HepG2 (cell line): ENCODE data around the gene FMO3. TPM values are rescaled to one million over a fixed set of nuclear protein-coding genes. Genes with fewer than 3 reads are reported as not detected.

Source experiments
- ATAC-seq: fragments of 200-7000 bp; cut with Tn5 transposase; 3 replicates; pipeline ENCODE4 v1.9.1; 2020; ENCODE audit warnings: mild to moderate bottlenecking, moderate library complexity
- BruUV-seq: library from RNA; stranded (reverse); fragments of 400-500 nt; replicated peaks from 2 replicates; lab custom pipeline; 2021; lab: Mats Ljungman, UMichigan
- CTCF ChIA-PET: fragments of 300-600 bp; formaldehyde crosslinking; extraction: SDS; loops from one replicate; lab custom pipeline; 2021; ENCODE audit warnings: low total read pairs, inconsistent platforms, low intra/inter-chr PET ratio; lab: Yijun Ruan, JAX
- POLR2A ChIA-PET: fragments of 350-600 bp; sonication (Branson Sonifier 250); formaldehyde crosslinking; loops from one replicate; lab custom pipeline; 2020; ENCODE audit warnings: antibody characterized with exemption, inconsistent platforms; lab: Yijun Ruan, JAX
- DNase-seq: peaks from one replicate; pipeline ENCODE4 v3.0.0-alpha.2; 2015; ENCODE audit warnings: low spot score
- FAIRE-seq: peaks from 3 replicates; lab custom pipeline; 2011; peaks lifted over from hg19 to GRCh38; lab: Jason Lieb, UNC
- H2AFZ ChIP-seq: one replicate; pipeline ENCODE4 v1.6.1; 2011; ENCODE audit warnings: low read length, inconsistent platforms
- H3K27ac ChIP-seq: fragments of 300-600 bp; 3 replicates; pipeline ENCODE4 v1.8.0; 2011; ENCODE audit warnings: mixed run types, mild to moderate bottlenecking, mixed read lengths, low read length, inconsistent platforms; ENCODE audit not compliant: insufficient read depth; ENCODE audit errors: extremely low read length
- H3K27me3 ChIP-seq, 2 experiments: fragments of 200-600 bp in 1 of 2; 2 replicates in 1 of 2; 3 replicates in 1 of 2; pipeline versions ENCODE4 v1.6.0 to v1.8.0; 2011; ENCODE audit warnings: low read length in 2 of 2, mild to moderate bottlenecking in 2 of 2, moderate library complexity in 2 of 2, inconsistent platforms in 1 of 2; ENCODE audit not compliant: insufficient read depth in 2 of 2, control insufficient read depth in 1 of 2
- H3K36me3 ChIP-seq, 2 experiments: fragments of 200-600 bp in 1 of 2; replicated peaks in 1 of 2; 2 replicates in 1 of 2; 3 replicates in 1 of 2; pipeline versions ENCODE4 v1.5.1 to v1.8.0; 2011; ENCODE audit warnings: low read length in 2 of 2, inconsistent platforms in 1 of 2; ENCODE audit not compliant: insufficient read depth in 2 of 2, control insufficient read depth in 1 of 2
- H3K4me1 ChIP-seq: 2 replicates; pipeline ENCODE4 v1.5.1; 2012; ENCODE audit warnings: low read length, inconsistent platforms; ENCODE audit not compliant: insufficient read depth
- H3K4me2 ChIP-seq: 2 replicates; pipeline ENCODE4 v1.6.0; 2011; ENCODE audit warnings: low read depth, low read length, inconsistent platforms
- H3K4me3 ChIP-seq, 3 experiments: fragments of 200-600 bp in 1 of 3; sonication (generic), shearing (Covaris generic) in 1 of 3; replicated peaks in 1 of 3; 2 replicates each; pipeline ENCODE4 v1.5.1; 2011 to 2016; ENCODE audit warnings: low read length in 3 of 3, inconsistent platforms in 2 of 3, low read depth in 2 of 3, mild to moderate bottlenecking in 2 of 3, control low read depth in 1 of 3, mixed read lengths in 1 of 3; ENCODE audit not compliant: insufficient read depth in 1 of 3
- H3K79me2 ChIP-seq: one replicate; pipeline ENCODE4 v1.6.1; 2011; ENCODE audit warnings: low read length, inconsistent platforms; ENCODE audit not compliant: insufficient read depth
- H3K9ac ChIP-seq: 2 replicates; pipeline ENCODE4 v1.6.0; 2011; ENCODE audit warnings: mild to moderate bottlenecking, low read depth, low read length, inconsistent platforms; ENCODE audit not compliant: insufficient read depth
- H3K9me3 ChIP-seq: 2 replicates; pipeline ENCODE4 v1.5.1; 2012; ENCODE audit warnings: mild to moderate bottlenecking, low read length
- H4K20me1 ChIP-seq: 2 replicates; pipeline ENCODE4 v1.6.0; 2011; ENCODE audit warnings: inconsistent platforms, mild to moderate bottlenecking, low read length, moderate library complexity; ENCODE audit not compliant: insufficient read depth
- MAFF ChIP-seq: IDR thresholded peaks from 2 replicates; pipeline ENCODE4 v1.6.1; 2011; ENCODE audit warnings: low read depth, low read length, improper control_type of control experiment
- MAFK ChIP-seq, 2 experiments: IDR thresholded peaks in 1 of 2; conservative IDR thresholded peaks in 1 of 2; 2 replicates each; pipeline ENCODE4 v1.6.1; 2011; ENCODE audit warnings: improper control_type of control experiment in 2 of 2, low read length in 2 of 2
- NFE2L1 ChIP-seq: sonication (generic); formaldehyde crosslinking; IDR thresholded peaks from 2 replicates; pipeline ENCODE4 v1.4.0; 2020; ENCODE audit warnings: missing genetic modification reagents, mild to moderate bottlenecking, borderline replicate concordance
- PAX8 ChIP-seq: sonication (generic); formaldehyde crosslinking; IDR thresholded peaks from 2 replicates; pipeline ENCODE4 v1.8.0; 2022; ENCODE audit warnings: mild to moderate bottlenecking, missing genetic modification reagents, borderline replicate concordance
- ZNF598 ChIP-seq: sonication (generic); formaldehyde crosslinking; IDR thresholded peaks from 2 replicates; pipeline ENCODE4 v1.5.1; 2020; ENCODE audit warnings: mild to moderate bottlenecking, missing genetic modification reagents, borderline replicate concordance
- WGBS: methylation state at CpG from one replicate; pipeline ENCODE4 v1.1.6; 2017; ENCODE audit warnings: low lambda C conversion rate; 5-methylcytosine and 5-hydroxymethylcytosine counted together
- in situ Hi-C: cut with HindIII; loops from 2 replicates; pipeline ENCODE4 v1.10.0; 2017; ENCODE audit warnings: low pct_unique_long_range_greater_than_20kb; ENCODE audit not compliant: extremely low pct_ligation_motif_present
- intact Hi-C: fragments of 100-400 bp; cut with micrococcal nuclease; formaldehyde crosslinking; loops from one replicate; pipeline ENCODE4 v1.10.0; 2022; ENCODE audit not compliant: unreplicated experiment
- polyA plus RNA-seq, 8 experiments: library from polyadenylated mRNA; depleted of rRNA in 3 of 8; stranded (reverse) in 7 of 8; unstranded in 1 of 8; fragments of >200 nt; fragmentation: Illumina TruSeq in 4 of 8; extraction: Trizol in 4 of 8; gene quantifications; 2 replicates each; pipeline versions ENCODE4 v1.2.1 to v1.2.3, GENCODE V29; 2011 to 2016; ENCODE audit warnings: low read depth in 4 of 8, missing spikeins in 1 of 8, mixed read lengths in 1 of 8; ENCODE audit not compliant: insufficient read depth in 1 of 8
- total RNA-seq, 5 experiments: library from RNA; depleted of rRNA; stranded (reverse); fragments of >200 nt; fragmentation: Illumina TruSeq; extraction: Trizol; gene quantifications; 2 replicates each; pipeline ENCODE4 v1.2.3, GENCODE V29; 2016; ENCODE audit warnings: low read depth in 1 of 5
- TF ChIP-seq, protein P1 (sequence below): sonication (generic); formaldehyde crosslinking; IDR thresholded peaks from 2 replicates; pipeline ENCODE4 v1.8.1; 2023; ENCODE audit warnings: mild to moderate bottlenecking, inconsistent platforms, moderate library complexity, missing genetic modification reagents, borderline replicate concordance

Gene FMO3
- total and polyA plus RNA-seq, 2 of the 13 experiments (the other 11 are each of a cell fraction or from before 2014, with no cell fraction given) = not detected

DNA sequence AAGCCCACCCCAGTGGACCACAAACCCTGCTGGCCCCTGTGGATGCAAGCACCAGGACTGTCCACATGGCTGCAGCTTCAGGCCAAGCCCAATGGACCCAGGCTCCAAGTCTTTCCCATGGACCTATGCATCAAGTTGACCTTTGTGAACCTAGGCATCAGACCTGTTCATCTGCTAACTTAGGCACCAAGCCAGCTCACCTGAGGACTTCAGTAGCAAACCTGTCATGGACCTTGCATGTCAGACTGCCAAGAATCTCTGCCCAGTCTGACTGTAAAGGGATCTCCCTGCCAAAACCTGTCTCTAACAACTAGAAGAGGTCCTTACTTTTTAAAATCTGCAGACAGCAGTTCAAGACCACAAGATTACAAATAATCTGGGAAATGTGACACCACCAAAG is 37.8 kb downstream of the FMO3 start:
- no peak overlapping the region for H3K9ac ChIP-seq
- BruUV-seq = no TSS peak
- no peaks in the 10 kb centered on the region for H3K27me3 ChIP-seq
- H3K4me2 ChIP-seq = no peak overlapping the region
- H3K79me2 ChIP-seq = no peaks in the 10 kb centered on the region
- no peak for DNase-seq
- no peak for TF ChIP-seq PAX8 (CRISPR knock-in tag)
- TF ChIP-seq, protein P1, sequence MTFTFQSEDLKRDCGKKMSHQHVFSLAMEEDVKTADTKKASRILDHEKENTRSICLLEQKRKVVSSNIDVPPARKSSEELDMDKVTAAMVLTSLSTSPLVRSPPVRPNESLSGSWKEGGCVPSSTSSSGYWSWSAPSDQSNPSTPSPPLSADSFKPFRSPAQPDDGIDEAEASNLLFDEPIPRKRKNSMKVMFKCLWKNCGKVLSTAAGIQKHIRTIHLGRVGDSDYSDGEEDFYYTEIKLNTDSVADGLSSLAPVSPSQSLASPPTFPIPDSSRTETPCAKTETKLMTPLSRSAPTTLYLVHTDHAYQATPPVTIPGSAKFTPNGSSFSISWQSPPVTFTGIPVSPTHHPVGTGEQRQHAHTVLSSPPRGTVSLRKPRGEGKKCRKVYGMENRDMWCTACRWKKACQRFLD (CRISPR knock-in tag) = no peak
- no peak for TF ChIP-seq NFE2L1 (CRISPR knock-in tag)
- TF ChIP-seq, all 625 proteins: peak for 0
- no peaks in the 10 kb centered on the region for H4K20me1 ChIP-seq
- H3K9me3 ChIP-seq = peaks cover 13% of the 10 kb centered on the region; the same call in 1 of the 2 replicates
- no peak overlapping the region for H3K27ac ChIP-seq
- no peaks in the 10 kb centered on the region for H3K36me3 ChIP-seq
- ATAC-seq = no peak
- intact Hi-C loops = no loop called here
- ChIA-PET POLR2A (no interaction called here), CTCF (no interaction called here)
- in situ Hi-C loops = no loop called here
- H3K4me1 ChIP-seq = no peaks in the 10 kb centered on the region
- no peak overlapping the region for H2AFZ ChIP-seq
- FAIRE-seq = no peak
- H3K4me3 ChIP-seq = no peak overlapping the region

DNA sequence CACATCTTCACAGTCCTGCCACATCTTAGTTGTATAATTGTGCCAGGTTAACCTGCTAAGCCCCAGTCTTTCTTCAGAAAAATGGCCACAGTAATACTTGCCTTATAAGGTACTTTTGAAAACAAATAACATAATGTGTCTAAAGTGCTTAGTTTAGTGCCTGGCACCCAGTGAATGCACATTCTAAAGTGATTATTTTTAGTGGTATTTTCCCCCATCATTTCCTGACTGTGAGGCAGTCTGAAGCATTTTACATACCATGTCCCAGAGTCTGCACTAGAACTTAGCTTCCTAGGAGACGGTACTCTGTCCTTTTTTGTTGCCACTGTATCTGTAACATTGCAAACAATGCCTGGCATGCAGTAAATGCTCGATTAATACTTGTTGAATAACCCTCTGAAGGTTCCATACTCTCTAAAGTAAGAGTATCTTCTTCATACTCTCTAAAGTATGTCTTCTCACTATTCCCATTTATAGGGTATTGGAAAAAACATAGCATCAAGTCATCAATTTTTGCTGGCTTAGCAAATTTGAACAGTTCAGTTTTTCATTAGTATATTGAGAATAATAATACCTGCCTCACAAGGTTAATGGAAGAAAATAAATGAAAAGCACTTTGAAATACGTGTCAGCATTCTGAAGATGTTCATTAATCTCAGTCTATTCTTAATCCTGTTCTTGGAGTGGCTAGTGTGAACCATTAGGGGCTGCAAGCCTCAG is 43.7 kb downstream of the FMO3 start:
- Histone ChIP-seq H3K4me3 (no peak overlapping the region), H3K27ac (no peak overlapping the region), H2AFZ (no peak overlapping the region), H3K9ac (no peak overlapping the region), H3K4me1 (no peaks in the 10 kb centered on the region), H4K20me1 (no peaks in the 10 kb centered on the region), H3K27me3 (no peaks in the 10 kb centered on the region), H3K9me3 (no peaks in the 10 kb centered on the region), H3K36me3 (no peaks in the 10 kb centered on the region), H3K79me2 (no peaks in the 10 kb centered on the region), H3K4me2 (no peak overlapping the region)
- in situ Hi-C loops = no loop called here
- DNase-seq = no peak
- ATAC-seq = no peak
- ChIA-PET CTCF (no interaction called here), POLR2A (no interaction called here)
- BruUV-seq = no TSS peak
- peak; percentile 92 to 93 for TF ChIP-seq MAFK (conservative IDR thresholded peaks at IDR 0.05 in 1 of 2, IDR thresholded peaks at IDR 0.05 in 1 of 2; ENCODE audit: low read length in 2 of 2)
- TF ChIP-seq MAFF = peak; percentile 90
- no peak for TF ChIP-seq ZNF598 (CRISPR knock-in tag)
- FAIRE-seq = no peak
- under 1% methylated on average over 3 of the region's 3 CpGs for WGBS
- intact Hi-C loops = no loop called here
